Neural progenitor cell (in vitro differentiated cells): ENCODE measurements around the gene PRDM9. TPM values are rescaled to one million over a fixed set of nuclear protein-coding genes. Genes with fewer than 3 reads are reported as not detected.

Source experiments
- DNase-seq: peaks from one replicate; pipeline ENCODE4 v3.0.0-alpha.2; 2016; ENCODE audit warnings: low spot score
- H2AFZ ChIP-seq: fragments of 200-600 bp; sonication (generic); replicated peaks from 2 replicates; pipeline ENCODE4 v1.6.1; 2016; ENCODE audit warnings: antibody characterized with exemption
- H3F3A ChIP-seq: fragments of 200-600 bp; sonication (generic); 2 replicates; pipeline ENCODE4 v1.6.1; 2016; ENCODE audit warnings: antibody characterized with exemption, low read depth
- H3K27ac ChIP-seq: fragments of 200-600 bp; sonication (generic); 2 replicates; pipeline ENCODE4 v1.5.1; 2016; ENCODE audit warnings: mild to moderate bottlenecking
- H3K27me3 ChIP-seq: fragments of 200-600 bp; sonication (generic); 2 replicates; pipeline ENCODE4 v1.6.1; 2016; ENCODE audit warnings: mild to moderate bottlenecking, moderate library complexity
- H3K36me3 ChIP-seq: fragments of 200-600 bp; sonication (generic); 2 replicates; pipeline ENCODE4 v1.5.1; 2016
- H3K4me1 ChIP-seq: fragments of 200-600 bp; sonication (generic); 2 replicates; pipeline ENCODE4 v1.6.1; 2016; ENCODE audit warnings: mixed run types
- H3K4me2 ChIP-seq: fragments of 200-600 bp; sonication (generic); 2 replicates; pipeline ENCODE4 v1.6.1; 2016
- H3K4me3 ChIP-seq: fragments of 200-600 bp; sonication (generic); 2 replicates; pipeline ENCODE4 v1.5.1; 2016
- H3K79me2 ChIP-seq: fragments of 200-600 bp; sonication (generic); 2 replicates; pipeline ENCODE4 v1.6.1; 2016; ENCODE audit warnings: low read depth
- H3K9ac ChIP-seq: fragments of 200-600 bp; sonication (generic); 2 replicates; pipeline ENCODE4 v1.6.1; 2016
- H3K9me3 ChIP-seq: fragments of 200-600 bp; sonication (generic); 2 replicates; pipeline ENCODE4 v1.5.1; 2016; ENCODE audit warnings: low read depth
- H4K20me1 ChIP-seq: fragments of 200-600 bp; sonication (generic); 2 replicates; pipeline ENCODE4 v1.6.1; 2016; ENCODE audit warnings: low read depth
- H3K27ac Mint-ChIP-seq: 3 replicates; pipeline ENCODE4 v1.8.0; 2021; ENCODE audit warnings: mixed read lengths
- H3K27me3 Mint-ChIP-seq: 2 replicates; pipeline ENCODE4 v1.8.0; 2022; ENCODE audit warnings: low read depth, mild to moderate bottlenecking, inconsistent platforms, moderate library complexity, mixed read lengths; ENCODE audit not compliant: insufficient read depth
- H3K36me3 Mint-ChIP-seq: 3 replicates; pipeline ENCODE4 v1.8.0; 2021; ENCODE audit warnings: mixed read lengths
- H3K4me1 Mint-ChIP-seq: 3 replicates; pipeline ENCODE4 v1.8.0; 2021; ENCODE audit warnings: mixed read lengths
- H3K4me3 Mint-ChIP-seq: 3 replicates; pipeline ENCODE4 v1.8.0; 2021; ENCODE audit warnings: mild to moderate bottlenecking, moderate library complexity, mixed read lengths
- H3K9me3 Mint-ChIP-seq: 3 replicates; pipeline ENCODE4 v1.8.0; 2020; ENCODE audit warnings: mixed read lengths
- CTCF ChIP-seq: fragments of 200-600 bp; sonication (generic); IDR thresholded peaks from 2 replicates; pipeline ENCODE4 v1.5.1; 2017; ENCODE audit warnings: antibody characterized with exemption, mild to moderate bottlenecking
- EZH2 ChIP-seq: fragments of 200-600 bp; sonication (generic); IDR thresholded peaks from 2 replicates; pipeline ENCODE4 v1.6.1; 2017; ENCODE audit warnings: antibody characterized with exemption, mild to moderate bottlenecking, moderate library complexity
- EZH2phosphoT487 ChIP-seq: fragments of 200-600 bp; sonication (generic); IDR thresholded peaks from 2 replicates; pipeline ENCODE4 v1.6.1; 2017; ENCODE audit warnings: antibody characterized with exemption
- total RNA-seq: library from RNA; depleted of rRNA; stranded (reverse); fragments of >200 nt; gene quantifications from 2 replicates; pipeline ENCODE4 v1.2.3, GENCODE V29; 2015; ENCODE audit warnings: low replicate concordance

PRDM9 gene
- total RNA-seq, 1 donor from 2014 or later = not detected

- no peaks in the 10 kb centered on the region for H3K27me3 Mint-ChIP-seq
- Histone ChIP-seq H3K4me3 (no peak overlapping the region), H3K27ac (no peak overlapping the region), H3K4me1 (no peaks in the 10 kb centered on the region), H3K9me3 (no peaks in the 10 kb centered on the region), H3K36me3 (no peaks in the 10 kb centered on the region), H3K4me2 (no peak overlapping the region), H3K9ac (no peak overlapping the region), H2AFZ (no peak overlapping the region), H3F3A (no peaks in the 10 kb centered on the region), H4K20me1 (no peaks in the 10 kb centered on the region), H3K79me2 (no peaks in the 10 kb centered on the region), H3K27me3 (no peaks in the 10 kb centered on the region)
- no peak overlapping the region for H3K4me3 Mint-ChIP-seq
- TF ChIP-seq EZH2 = no peak
- no peak for TF ChIP-seq EZH2phosphoT487
- TF ChIP-seq CTCF = no peak
- H3K36me3 Mint-ChIP-seq = no peaks in the 10 kb centered on the region
- H3K9me3 Mint-ChIP-seq = peaks cover 9% of the 10 kb centered on the region
- no peak for DNase-seq
- no peak overlapping the region for H3K27ac Mint-ChIP-seq
- H3K4me1 Mint-ChIP-seq = peaks cover under 1% of the 10 kb centered on the region
These were observed 23.2 kb downstream of the PRDM9 start for GRCh38 chr5:23530571-23530970.

- Mint-ChIP-seq H3K36me3 (no peaks in the 10 kb centered on the region), H3K27me3 (no peaks in the 10 kb centered on the region), H3K4me1 (no peaks in the 10 kb centered on the region), H3K9me3 (no peaks in the 10 kb centered on the region), H3K27ac (no peak overlapping the region), H3K4me3 (no peak overlapping the region)
- H4K20me1 ChIP-seq = no peaks in the 10 kb centered on the region
- H3K9ac ChIP-seq = no peak overlapping the region
- H3K27ac ChIP-seq = no peak overlapping the region
- no peak for DNase-seq
- H3K36me3 ChIP-seq = no peaks in the 10 kb centered on the region
- no peaks in the 10 kb centered on the region for H3F3A ChIP-seq
- no peaks in the 10 kb centered on the region for H3K27me3 ChIP-seq
- TF ChIP-seq CTCF (no peak), EZH2phosphoT487 (no peak), EZH2 (no peak)
- H2AFZ ChIP-seq = no peak overlapping the region
- no peak overlapping the region for H3K4me3 ChIP-seq
- no peaks in the 10 kb centered on the region for H3K4me1 ChIP-seq
- no peaks in the 10 kb centered on the region for H3K9me3 ChIP-seq
- no peak overlapping the region for H3K4me2 ChIP-seq
- no peaks in the 10 kb centered on the region for H3K79me2 ChIP-seq
These were observed 63.6 kb downstream of the PRDM9 start for GRCh38 chr5:23571059-23571458.
